IPS-18c (cell line): Measurements from ENCODE around the gene PLCL1.

Source experiments
- H3K4me3 ChIP-seq: 2 replicates; pipeline ENCODE4 v1.7.0; 2013; ENCODE audit warnings: low read depth, mild to moderate bottlenecking, low read length, moderate library complexity; ENCODE audit not compliant: insufficient read depth
- H3K9me3 ChIP-seq: one replicate; pipeline ENCODE4 v1.6.1; 2013; ENCODE audit warnings: mild to moderate bottlenecking, low read length, moderate library complexity; ENCODE audit not compliant: control insufficient read depth, insufficient read depth

Gene PLCL1

DNA sequence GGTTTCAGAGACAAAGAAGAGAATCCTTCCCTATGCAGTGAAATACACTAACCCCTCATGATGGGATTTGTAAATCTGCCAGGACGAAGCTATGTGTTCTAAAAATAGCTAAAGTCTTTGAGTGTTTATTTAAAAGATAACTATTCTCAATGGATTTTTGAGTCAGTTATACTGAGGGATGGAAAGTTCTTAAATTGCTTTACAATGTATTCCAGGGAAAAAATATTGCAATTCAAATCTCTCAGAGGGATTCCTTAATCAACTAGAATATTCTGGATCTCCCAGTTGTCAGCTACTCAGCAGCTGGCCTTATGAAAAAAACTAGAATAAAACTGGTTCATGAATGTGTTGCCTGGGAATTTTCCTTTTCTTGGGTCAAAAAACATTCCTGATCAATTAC lies 312.4 kb downstream of the PLCL1 start:
- H3K9me3 ChIP-seq, result no peaks in the 10 kb centered on the region

DNA sequence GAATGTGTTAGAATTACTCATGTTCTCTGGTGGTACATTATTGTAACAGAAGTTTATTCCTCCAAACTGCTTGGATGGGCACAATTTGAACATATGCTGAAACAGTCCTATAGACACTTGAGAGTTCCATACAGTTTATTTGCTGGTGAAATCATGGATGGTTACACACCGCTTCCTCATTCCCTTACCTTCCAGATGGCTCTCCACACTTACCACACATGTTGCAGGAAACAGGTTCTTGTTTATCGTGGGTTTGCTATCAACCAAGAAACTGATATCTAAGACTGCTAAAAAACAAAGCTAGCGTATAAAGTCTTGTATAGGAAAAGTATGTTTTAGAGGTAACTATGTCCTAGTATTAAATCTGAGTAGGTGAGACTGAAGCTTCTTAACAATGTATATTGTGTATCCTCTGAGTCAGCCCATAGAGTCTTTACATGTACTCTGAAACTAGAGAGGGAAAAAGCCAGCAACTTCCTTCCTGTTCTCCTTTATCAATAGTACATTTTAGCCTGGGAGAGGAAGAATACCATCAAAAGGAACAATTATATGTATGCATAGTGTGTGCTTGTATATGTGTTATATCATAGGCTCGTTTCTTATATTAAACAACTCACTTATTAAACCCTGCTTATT lies 313.1 kb downstream of the PLCL1 start:
- Histone ChIP-seq H3K4me3 (no peak overlapping the region), H3K9me3 (no peaks in the 10 kb centered on the region)

More for the DNA sequence above, 312.4 kb downstream of the PLCL1 start:
- H3K4me3 ChIP-seq, result no peak overlapping the region

DNA sequence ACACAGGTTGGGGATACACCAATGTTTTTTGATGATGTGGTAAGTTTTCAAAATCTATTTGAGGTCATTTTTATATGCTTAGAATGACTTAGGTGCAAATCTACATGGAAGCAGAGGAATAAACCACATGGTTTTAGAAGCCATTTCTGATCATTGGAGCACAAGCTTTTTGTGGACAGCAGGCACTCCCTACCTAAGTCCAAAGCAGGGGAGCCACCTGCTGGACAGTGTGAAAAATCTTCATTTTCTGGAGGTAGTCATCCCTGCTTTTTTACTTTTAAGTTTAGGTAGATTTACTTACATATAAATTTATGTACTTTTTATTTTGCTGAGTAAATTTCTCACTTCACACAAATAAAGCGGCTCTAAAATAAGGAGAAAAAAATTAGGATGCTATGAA lies 323.2 kb downstream of the PLCL1 start:
- no peak overlapping the region for H3K4me3 ChIP-seq
- no peaks in the 10 kb centered on the region for H3K9me3 ChIP-seq

DNA sequence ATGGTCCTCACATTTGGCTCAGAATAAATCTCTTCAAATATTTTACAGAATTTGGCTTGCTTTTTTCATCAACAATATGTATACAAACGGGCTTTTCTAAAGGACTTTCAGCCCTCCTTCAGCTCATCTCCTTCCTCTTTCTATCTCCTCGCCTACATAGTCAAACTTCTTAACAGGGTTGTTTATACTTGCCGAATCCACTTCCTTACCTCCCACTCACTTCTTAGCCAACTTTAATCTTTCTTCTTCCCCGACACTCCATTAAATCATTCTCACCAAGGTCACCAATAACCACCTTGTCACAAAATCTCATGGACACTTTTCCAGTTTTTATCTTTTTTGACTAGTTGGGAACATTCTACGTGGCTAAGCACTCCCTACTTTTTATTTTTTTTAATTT lies 325.2 kb downstream of the PLCL1 start:
- Histone ChIP-seq H3K9me3 (no peaks in the 10 kb centered on the region), H3K4me3 (no peak overlapping the region)

DNA sequence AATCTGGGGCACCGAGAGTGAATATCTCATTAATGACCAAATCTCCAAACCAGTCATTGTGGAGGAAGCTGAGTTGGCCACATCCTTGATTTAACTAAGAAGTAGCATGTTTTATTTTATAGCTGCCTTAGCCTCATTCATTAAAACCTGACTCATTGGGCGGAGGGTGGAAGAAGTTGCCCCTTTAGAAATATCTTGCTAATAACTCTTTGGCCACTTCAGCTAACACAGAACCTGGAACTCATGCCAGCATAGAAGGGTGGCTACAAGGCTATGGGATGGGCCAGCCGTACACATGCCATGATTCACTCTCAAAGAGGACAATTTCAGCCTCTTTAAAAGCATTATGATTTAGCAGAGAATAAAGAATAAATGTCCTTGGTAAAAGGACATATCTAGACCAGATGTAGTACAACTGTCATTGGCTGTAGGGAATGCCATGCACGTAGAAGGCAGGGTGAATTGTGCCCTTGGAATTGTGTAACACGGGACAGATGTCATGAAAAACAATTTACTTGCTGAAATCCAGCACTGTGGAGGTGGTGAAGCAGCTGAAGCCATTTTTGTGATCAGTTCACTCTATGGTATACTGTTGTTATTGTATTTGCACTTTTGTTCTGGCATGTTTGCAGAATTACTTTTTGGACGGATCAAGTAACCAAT lies 330.0 kb downstream of the PLCL1 start:
- Histone ChIP-seq H3K4me3 (no peak overlapping the region), H3K9me3 (no peaks in the 10 kb centered on the region)

DNA sequence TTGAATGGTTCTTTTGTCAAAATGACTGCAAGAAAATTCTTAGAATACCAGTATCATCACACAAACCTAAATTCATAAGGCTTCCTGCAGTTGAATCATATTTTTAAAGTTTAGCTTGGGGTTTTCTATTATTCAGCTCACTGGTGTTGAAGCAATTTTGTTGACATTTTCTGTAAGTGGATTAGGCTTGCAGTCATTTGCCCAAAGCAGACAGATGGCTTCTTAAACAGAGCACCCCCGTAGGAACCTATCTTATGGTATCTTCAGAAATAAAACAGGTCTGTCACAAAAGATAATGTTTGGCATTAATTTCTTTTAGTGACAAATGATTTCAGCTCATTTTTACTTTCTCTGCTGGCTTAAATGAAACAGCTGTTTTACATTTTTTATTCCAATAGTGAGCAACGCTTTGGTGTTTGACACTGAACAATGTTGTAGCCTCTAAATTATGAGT lies 331.1 kb downstream of the PLCL1 start:
- no peaks in the 10 kb centered on the region for H3K9me3 ChIP-seq
- no peak overlapping the region for H3K4me3 ChIP-seq

DNA sequence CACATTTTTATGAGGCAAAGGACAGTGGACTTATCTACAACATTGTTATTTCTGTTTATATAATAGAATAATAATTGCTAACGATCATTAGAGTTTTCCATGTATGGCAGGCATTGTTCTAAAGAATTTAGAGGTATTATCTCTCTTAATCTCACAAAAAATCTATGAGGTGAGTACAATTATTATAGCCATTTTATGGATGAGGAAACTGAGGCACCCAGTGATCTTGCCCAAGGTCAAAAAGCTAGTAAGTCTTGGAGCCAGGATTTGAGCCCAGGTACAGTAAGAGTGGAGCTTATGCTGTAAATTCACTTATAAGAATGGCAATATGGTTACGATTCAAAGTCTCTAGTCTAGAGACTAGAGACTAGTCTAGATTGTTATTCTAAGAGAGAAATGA lies 331.7 kb downstream of the PLCL1 start:
- Histone ChIP-seq H3K4me3 (no peak overlapping the region), H3K9me3 (no peaks in the 10 kb centered on the region)

DNA sequence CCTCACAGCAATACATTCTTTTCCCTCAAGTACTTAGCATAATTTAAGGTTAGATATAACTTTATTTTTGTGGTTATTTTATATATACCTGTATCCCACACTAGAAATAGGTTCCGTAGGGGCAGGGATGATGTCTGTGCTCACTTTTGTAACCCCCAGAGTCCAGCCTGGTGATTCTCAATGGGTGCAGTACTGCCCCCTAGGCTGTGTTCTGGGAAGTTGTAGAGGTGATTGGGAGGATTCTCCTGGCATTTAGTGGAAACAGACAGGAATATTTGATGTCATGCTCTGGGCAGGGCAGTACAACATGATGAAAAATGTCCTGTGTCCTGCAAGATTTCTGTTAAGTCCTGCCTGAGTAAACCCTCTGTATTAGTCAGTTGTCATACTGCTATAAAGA lies 333.3 kb downstream of the PLCL1 start:
- Histone ChIP-seq H3K4me3 (no peak overlapping the region), H3K9me3 (no peaks in the 10 kb centered on the region)

DNA sequence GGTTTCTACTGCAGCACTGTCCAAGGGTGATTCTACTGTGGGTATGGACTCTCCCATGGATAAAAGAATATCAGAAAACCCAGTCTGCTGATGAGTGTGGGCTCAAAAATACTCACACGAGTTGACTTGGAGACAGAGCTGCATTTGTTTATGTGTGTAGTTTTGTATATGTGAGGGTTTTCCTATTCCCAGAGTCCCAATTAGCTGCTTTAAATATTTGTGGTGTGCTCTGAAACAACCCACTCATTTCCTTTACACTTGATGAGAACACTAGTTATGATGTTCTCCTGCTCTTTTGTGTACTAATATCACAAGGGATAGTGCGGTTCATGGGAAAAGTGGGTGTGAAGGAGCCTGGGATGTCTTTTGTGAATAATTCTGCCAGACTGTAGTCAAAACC lies 337.3 kb downstream of the PLCL1 start:
- Histone ChIP-seq H3K4me3 (no peak overlapping the region), H3K9me3 (no peaks in the 10 kb centered on the region)

DNA sequence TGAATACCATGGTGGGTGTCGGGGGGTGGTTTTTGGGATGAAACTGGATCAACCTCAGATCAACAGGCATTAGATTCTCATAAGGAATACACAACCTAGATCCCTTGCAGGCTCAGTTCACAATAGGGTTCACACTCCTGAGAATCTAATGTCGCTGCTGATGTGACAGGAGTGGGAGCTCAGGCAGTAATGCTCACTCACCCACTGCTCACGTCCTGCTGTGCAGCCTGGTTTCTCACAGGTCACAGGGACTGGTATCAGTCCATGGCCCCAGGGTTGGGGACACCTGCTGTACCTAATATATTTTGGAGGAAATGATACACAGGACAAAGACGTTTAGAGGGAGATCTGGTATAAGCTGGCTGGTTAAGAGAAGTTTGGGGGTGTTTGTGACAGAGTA lies 338.8 kb downstream of the PLCL1 start:
- no peak overlapping the region for H3K4me3 ChIP-seq

DNA sequence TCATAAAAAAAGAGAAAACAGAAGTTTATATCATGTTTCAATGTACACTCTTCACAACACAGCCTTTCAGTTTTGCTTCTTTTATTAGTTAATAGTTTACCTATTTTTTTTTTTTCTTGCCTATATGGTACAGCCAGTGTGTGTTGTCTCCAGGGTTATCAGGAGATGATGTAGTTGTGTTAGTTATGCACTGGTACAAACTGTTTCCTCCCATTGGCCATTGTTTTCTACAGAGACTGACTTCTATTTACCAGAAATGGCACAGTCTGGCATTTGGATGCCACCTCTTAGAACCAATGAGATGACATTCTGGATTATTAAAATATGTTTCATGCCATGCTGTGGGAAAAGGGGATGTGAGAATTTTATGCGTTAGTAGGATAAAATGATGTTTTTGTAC lies 339.4 kb downstream of the PLCL1 start:
- Histone ChIP-seq H3K9me3 (no peaks in the 10 kb centered on the region), H3K4me3 (no peak overlapping the region)

More for the DNA sequence above, 338.8 kb downstream of the PLCL1 start:
- H3K9me3 ChIP-seq, result no peaks in the 10 kb centered on the region

DNA sequence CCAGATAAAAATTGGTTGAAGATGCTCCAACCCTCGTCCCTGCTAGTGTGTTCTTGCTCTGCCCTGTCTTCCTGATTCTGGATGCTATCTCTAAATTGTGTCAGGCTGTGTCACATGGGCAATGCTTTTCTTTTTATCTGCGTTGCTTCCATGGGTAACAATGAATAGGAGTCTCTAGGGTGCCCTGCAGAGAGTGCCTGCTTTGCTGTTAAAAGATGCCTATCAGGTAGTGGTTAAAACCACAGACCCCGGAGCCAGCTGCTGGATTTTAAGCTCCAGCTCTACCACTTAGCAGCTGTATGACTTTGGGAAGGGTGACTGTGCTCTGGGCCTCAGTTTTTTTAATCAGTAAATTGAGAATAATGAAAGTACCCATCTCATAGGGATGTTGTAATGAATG lies 340.3 kb downstream of the PLCL1 start:
- Histone ChIP-seq H3K9me3 (no peaks in the 10 kb centered on the region), H3K4me3 (no peak overlapping the region)

DNA sequence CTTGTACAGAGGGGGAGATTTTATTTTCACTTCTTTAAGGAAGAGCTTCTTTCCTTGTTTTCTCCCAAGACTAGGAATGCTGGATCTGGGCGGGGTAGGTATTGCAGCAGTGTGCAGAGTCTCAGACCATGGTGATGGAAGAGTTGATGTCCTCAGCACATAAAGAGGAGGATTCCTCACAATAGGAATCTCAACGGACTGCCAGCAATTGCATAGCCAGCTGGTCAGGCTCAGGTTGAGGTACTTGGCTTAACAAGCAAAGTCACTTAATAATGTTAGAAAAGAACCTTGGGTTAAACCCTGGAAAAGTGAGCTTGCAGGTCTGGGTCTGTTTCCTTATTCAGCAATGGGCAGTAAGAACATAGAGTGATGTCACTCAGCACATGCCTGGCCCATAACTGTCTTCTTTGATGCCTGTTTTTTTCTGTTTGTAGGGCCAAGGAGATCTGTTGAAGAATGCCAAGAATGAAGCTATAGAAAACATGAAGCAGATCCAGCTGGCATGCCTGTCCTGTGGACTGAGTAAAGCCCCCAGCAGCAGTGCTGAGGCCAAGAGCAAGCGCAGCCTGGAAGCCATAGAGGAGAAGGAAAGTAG lies 342.1 kb downstream of the PLCL1 start:
- H3K9me3 ChIP-seq, result no peaks in the 10 kb centered on the region
- no peak overlapping the region for H3K4me3 ChIP-seq

DNA sequence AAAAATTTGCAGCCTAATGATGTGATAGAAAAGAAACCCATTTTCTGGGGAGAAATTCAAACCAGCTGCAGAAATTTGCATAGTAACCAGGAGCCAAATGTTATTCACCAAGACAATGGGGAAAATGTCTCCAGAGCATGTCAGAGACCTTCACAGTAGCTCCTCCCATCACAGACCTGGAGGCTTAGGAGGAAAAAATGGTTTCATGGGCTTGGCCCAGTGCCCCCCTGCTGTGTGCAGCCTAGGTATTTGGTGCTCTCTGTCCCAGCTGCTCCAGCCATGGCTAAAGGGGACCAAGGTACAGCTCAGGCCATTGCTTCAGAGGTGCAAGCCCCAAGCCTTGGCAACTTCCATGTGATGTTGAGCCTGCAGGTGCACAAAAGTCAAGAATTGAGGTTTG lies 352.9 kb downstream of the PLCL1 start:
- no peak overlapping the region for H3K4me3 ChIP-seq
- peaks cover 7% of the 10 kb centered on the region for H3K9me3 ChIP-seq

DNA sequence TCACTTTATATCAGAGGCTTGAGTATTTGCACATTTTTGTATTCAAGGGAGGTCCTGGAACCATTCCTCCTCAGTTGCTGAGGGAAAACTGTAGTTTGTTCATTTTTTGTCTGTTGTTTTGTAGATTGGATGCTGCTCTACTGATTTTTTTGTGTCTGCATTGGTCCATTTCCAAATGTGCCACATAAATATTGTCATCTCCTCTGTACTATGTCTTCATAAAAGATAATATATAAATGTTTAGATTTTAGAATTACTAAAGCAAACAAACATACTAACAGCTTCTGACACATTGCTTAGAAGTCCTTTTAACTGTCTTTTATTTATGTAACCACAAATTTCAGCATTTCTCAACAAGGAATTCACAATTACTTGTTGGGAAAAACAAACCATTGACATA lies 356.8 kb downstream of the PLCL1 start:
- H3K4me3 ChIP-seq, result no peak overlapping the region
- peaks cover 7% of the 10 kb centered on the region for H3K9me3 ChIP-seq

DNA sequence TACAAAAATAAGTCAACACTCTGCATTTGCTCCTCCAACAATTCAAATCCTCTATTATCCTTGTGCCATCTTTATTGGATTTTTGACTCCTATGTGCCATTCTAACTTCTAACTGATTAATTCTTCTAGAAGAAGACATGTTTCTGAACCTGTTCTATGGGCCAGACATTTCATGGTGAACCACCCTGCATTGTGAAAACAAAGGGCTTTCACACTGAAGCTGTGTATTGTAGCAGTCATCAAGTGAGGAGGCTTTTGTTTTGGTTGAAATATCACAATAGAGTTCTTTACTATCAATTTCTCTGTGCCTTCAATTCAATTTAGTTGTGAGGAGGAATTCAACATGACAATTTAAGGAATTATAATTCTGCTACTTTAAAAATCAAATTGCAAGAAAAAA lies 357.9 kb downstream of the PLCL1 start:
- Histone ChIP-seq H3K9me3 (peaks cover 5% of the 10 kb centered on the region), H3K4me3 (no peak overlapping the region)

DNA sequence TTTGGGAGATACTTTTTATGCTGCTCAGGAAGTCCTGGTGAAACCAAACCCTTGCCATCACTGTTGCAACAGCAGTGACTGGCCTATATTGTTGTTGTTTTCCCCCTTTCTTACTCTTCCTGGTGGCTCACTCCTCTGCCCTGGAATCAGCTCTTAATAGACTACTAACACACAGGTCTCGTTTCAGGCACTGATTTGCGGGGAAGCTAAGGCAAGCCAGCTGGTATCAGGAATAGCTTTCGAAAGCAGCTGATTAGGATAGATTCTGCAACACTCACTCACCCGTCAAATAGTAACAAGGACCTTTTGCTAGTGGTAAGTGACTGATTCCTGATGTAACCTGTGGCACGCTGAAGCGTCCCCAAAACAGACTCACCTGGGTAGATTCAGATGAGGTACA lies 360.4 kb downstream of the PLCL1 start:
- Histone ChIP-seq H3K4me3 (no peak overlapping the region), H3K9me3 (no peaks in the 10 kb centered on the region)

DNA sequence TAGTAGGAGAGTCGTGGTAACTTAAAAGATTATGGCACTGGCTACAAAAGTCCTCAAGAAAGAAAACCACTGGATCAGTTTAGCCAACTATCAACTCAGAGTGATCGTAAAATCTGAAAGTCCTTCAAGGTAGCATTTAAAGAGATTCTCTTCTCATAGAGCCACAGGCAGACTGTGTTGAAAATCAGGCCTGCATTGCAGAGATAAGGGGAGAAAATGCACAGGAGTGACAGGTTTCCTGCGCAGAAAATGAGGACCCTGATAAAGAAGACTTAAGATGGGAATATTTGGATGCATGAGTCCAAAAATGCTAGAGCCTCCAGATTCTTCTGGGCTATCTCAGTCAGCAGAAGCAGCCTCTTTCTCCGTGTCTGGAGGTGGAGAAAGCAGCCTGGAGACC lies 360.9 kb downstream of the PLCL1 start:
- no peaks in the 10 kb centered on the region for H3K9me3 ChIP-seq
- no peak overlapping the region for H3K4me3 ChIP-seq
